Measurements from ENCODE around the gene UFD1.

The UFD1 gene

DNA sequence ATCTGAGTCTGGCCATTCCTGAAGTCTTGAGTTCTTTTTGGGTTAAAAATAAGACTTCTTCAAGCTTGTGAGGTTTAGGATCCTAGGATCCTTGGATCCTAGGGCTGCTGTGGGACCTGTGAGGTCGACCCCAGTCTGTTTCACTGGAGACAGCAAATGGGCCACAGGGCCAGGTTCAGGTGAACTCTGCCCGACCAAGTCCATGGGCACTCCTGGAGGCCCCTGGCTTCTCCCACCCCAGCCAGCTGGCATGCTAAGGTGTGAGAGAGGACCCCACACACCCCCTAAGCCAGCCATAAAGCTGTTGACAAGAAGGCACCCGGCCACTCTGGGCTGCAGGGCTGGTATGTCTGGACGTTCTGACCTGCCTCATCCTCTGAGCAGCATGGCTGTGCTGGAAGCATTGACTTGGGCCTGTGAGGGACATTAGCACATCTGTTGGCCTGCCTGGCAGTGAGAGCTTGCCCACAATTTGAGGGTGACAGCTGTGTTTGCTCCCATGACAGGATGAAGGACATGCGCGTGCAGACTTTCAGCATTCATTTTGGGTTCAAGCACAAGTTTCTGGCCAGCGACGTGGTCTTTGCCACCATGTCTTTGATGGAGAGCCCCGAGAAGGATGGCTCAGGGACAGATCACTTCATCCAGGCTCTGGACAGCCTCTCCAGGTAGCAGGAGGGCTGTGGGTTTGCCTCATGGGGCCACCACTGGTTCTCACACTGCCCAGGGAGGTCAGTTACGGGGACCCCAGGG is 29.2 kb upstream of the UFD1 start:
- Mint-ChIP-seq H3K4me3 (no peak overlapping the region), H3K36me3 (ENCODE audit: low read depth) (no peaks in the 10 kb centered on the region), H3K27me3 (no peaks in the 10 kb centered on the region), H3K4me1 (ENCODE audit: low read depth) (no peaks in the 10 kb centered on the region), H3K9me3 (no peaks in the 10 kb centered on the region), H3K27ac (no peak overlapping the region)
- intact Hi-C loops (cut with micrococcal nuclease), result no loop called here

DNA sequence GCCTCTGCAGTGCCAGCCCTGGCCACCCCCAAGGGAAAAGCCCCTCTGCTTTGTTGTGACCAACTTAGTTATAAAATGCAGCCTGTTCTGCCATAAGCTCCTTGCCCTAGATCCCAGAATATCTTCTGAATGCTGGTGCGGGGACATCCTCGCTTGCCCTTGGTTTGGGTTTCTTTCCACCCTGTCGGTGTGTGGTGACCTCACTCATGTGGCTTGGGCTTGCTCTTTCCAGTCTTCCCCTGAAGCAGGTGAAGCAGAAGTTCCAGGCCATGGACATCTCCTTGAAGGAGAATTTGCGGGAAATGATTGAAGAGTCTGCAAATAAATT is 28.5 kb upstream of the UFD1 start:
- H3K27me3 Mint-ChIP-seq, result no peaks in the 10 kb centered on the region
- H3K4me1 Mint-ChIP-seq (ENCODE audit: low read depth), result no peaks in the 10 kb centered on the region
- intact Hi-C loops (cut with micrococcal nuclease), result no loop called here
- no peaks in the 10 kb centered on the region for H3K36me3 Mint-ChIP-seq (ENCODE audit: low read depth)
- H3K27ac Mint-ChIP-seq, result no peak overlapping the region
- H3K9me3 Mint-ChIP-seq, result no peaks in the 10 kb centered on the region
- H3K4me3 Mint-ChIP-seq, result no peak overlapping the region

DNA sequence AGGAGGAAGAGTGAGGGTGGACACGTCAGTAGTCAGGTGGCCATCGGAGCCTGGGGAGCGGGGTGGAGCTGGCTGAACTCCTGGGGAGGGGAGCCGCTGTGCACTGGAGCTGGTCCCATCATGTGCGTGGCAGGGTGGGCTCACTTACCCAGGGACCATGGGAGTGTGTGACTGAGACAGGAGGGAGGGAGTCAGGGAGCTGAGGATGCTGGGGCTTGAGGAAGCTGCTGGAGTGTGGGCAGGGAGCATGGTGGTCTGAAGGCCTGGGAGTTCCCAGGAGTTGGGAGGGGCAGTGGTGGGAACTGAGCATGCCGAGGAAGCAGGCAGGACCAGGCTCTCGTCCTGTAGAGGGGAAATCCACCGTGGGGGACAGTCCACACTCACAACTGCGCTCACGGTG is 27.2 kb upstream of the UFD1 start:
- Mint-ChIP-seq H3K4me3 (no peak overlapping the region), H3K36me3 (ENCODE audit: low read depth) (no peaks in the 10 kb centered on the region), H3K27ac (no peak overlapping the region), H3K9me3 (no peaks in the 10 kb centered on the region), H3K4me1 (ENCODE audit: low read depth) (no peaks in the 10 kb centered on the region), H3K27me3 (no peaks in the 10 kb centered on the region)
- intact Hi-C loops (cut with micrococcal nuclease), result no loop called here

DNA sequence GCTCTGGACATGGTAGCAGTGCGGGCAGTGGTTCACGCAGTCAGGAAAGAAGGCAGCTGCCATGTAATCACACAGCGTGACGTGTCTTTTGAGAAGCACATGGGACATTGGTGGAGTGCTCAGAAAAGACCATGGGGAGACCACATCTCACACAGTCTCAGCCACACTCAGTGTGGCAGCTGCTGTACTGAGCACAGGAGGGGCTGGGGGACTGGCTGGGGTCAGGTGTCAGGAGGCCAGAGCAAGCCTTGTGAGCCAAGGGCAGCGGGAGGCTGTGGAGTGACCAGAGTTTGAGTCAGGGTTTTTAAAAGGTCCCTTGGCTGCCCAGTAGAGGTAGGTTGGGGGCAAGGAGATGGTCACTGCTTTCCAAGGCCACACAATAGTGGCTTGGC is 26.7 kb upstream of the UFD1 start:
- intact Hi-C loops (cut with micrococcal nuclease), result no loop called here
- no peak overlapping the region for H3K4me3 Mint-ChIP-seq
- H3K27ac Mint-ChIP-seq, result no peak overlapping the region

GRCh38 chr22:19504900-19505734 is 26.1 kb upstream of the UFD1 start:
- no peaks in the 10 kb centered on the region for H3K27me3 Mint-ChIP-seq
- no peaks in the 10 kb centered on the region for H3K36me3 Mint-ChIP-seq (ENCODE audit: low read depth)
- no peaks in the 10 kb centered on the region for H3K4me1 Mint-ChIP-seq (ENCODE audit: low read depth)
- H3K9me3 Mint-ChIP-seq, result no peaks in the 10 kb centered on the region
- no peak overlapping the region for H3K4me3 Mint-ChIP-seq
- intact Hi-C loops (cut with micrococcal nuclease), result no loop called here
- no peak overlapping the region for H3K27ac Mint-ChIP-seq

More for the DNA sequence above, 26.7 kb upstream of the UFD1 start:
- Mint-ChIP-seq H3K36me3 (ENCODE audit: low read depth) (no peaks in the 10 kb centered on the region), H3K27me3 (no peaks in the 10 kb centered on the region), H3K4me1 (ENCODE audit: low read depth) (no peaks in the 10 kb centered on the region), H3K9me3 (no peaks in the 10 kb centered on the region)

- H3K27ac Mint-ChIP-seq, result no peak overlapping the region
- no peaks in the 10 kb centered on the region for H3K4me1 Mint-ChIP-seq (ENCODE audit: low read depth)
- no peaks in the 10 kb centered on the region for H3K36me3 Mint-ChIP-seq (ENCODE audit: low read depth)
- no peak overlapping the region for H3K4me3 Mint-ChIP-seq
- no peaks in the 10 kb centered on the region for H3K27me3 Mint-ChIP-seq
- H3K9me3 Mint-ChIP-seq, result no peaks in the 10 kb centered on the region
- intact Hi-C loops (cut with micrococcal nuclease), result no loop called here
Observed at GRCh38 chr22:19503869-19504268, 24.9 kb upstream of the UFD1 start.

DNA sequence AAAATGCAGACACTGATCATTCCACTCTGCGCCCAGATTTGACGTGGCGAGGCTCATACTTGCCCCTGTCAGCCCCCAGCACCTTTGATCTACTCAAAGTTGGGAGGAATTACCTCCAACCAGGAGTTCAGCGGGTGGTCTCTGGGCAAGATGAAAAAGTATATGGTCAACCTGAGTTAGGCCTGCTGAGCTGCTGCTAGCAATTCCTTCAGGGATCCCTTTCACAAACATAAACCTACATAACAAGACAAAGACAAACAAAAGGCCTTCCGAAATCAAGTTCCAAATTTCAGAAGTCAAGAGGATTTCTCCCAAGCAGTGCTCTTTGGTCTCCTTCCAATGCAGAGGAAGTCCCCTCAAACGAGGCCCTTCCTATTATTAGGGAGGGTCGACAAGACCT is 24.4 kb upstream of the UFD1 start:
- intact Hi-C loops (cut with micrococcal nuclease), result no loop called here
- Mint-ChIP-seq H3K27ac (no peak overlapping the region), H3K4me1 (ENCODE audit: low read depth) (no peaks in the 10 kb centered on the region), H3K36me3 (ENCODE audit: low read depth) (no peaks in the 10 kb centered on the region), H3K9me3 (no peaks in the 10 kb centered on the region), H3K27me3 (no peaks in the 10 kb centered on the region), H3K4me3 (no peak overlapping the region)

DNA sequence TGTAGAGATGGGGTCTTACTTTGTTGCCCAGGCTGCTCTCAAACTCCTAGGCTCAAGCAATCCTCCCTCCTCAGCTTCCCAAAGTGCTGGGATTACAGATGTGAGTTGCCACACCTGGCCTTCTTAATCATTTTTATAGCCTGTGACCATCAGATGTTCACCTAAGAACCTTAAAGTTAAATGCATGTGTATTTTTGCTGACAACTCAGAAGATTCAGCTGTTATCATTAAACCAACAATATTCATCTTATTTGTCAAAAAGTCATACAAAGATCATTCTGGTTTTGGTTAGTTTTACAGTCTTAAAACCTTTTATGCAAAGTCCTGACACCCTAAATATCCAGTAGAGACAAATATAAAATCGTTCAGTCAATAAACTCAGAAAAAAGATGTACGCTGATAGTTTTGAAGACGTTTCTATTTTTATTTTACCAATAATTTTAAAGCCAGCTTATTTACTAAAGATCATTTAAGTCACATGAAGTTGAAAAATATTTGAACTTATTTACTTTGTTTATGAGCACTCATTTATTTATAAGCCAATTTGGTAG is 23.0 kb upstream of the UFD1 start:
- Mint-ChIP-seq H3K4me1 (ENCODE audit: low read depth) (no peaks in the 10 kb centered on the region), H3K27me3 (no peaks in the 10 kb centered on the region), H3K9me3 (no peaks in the 10 kb centered on the region), H3K27ac (no peak overlapping the region), H3K4me3 (no peak overlapping the region), H3K36me3 (ENCODE audit: low read depth) (no peaks in the 10 kb centered on the region)
- intact Hi-C loops (cut with micrococcal nuclease), result no loop called here

DNA sequence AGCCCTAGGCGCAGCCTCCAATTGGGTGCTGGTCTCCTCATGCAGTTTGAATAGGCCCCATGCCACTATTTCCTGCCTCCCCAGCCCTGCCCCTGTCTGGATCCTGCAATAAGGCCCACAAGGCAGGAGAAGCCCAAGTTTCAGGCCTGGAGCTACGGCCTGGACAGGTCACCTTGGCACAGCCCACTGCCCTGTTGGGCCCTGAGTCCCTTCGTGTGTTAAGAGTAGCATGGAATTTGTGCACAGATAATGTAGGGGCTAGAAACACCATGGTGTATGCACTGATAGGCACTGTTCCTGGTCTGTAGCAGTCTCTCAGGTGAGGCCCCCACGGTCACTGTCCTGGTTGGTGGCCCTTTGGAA is 20.9 kb upstream of the UFD1 start:
- Mint-ChIP-seq H3K36me3 (ENCODE audit: low read depth) (no peaks in the 10 kb centered on the region), H3K4me3 (no peak overlapping the region), H3K4me1 (ENCODE audit: low read depth) (no peaks in the 10 kb centered on the region), H3K27ac (no peak overlapping the region), H3K9me3 (no peaks in the 10 kb centered on the region), H3K27me3 (no peaks in the 10 kb centered on the region)
- intact Hi-C loops (cut with micrococcal nuclease), result loop anchor here (10.0 kb wide), 1 partner anchor 125 kb away; no protein-coding TSS in a partner anchor

DNA sequence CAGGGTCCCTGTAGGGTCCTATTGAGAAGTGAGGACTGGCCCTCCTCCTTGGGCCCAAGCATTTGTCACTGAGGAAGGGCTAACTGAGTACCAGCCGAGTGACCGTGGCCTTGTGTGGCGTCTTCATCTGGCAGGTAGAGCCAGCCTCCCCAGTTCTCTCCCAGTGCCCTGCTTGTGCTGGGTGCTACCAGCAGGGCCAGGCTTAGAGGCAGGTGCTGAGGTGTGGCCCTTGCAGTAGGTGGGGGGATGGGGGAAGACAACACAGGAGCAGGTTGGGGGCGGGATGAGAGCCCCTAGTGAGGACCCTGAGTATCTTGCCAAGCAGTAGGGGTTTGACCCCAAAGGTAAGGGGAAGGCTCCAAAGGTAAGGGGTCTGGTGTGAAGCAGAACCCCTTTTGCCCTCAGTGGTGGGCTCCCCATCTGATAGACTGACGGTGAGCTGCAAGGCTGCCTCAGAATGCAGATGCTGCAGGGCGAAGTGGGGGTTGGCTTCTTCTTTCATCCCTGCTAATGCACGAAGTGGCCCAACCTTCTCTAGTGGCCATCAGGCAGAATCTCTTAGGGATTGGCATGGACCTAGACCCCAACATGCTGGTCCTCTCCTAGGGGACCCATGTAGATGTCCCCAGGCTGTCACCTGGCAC is 20.4 kb upstream of the UFD1 start:
- H3K27ac Mint-ChIP-seq, result no peak overlapping the region
- H3K27me3 Mint-ChIP-seq, result no peaks in the 10 kb centered on the region
- H3K4me3 Mint-ChIP-seq, result no peak overlapping the region
- no peaks in the 10 kb centered on the region for H3K36me3 Mint-ChIP-seq (ENCODE audit: low read depth)
- H3K9me3 Mint-ChIP-seq, result no peaks in the 10 kb centered on the region
- intact Hi-C loops (cut with micrococcal nuclease), result loop anchor here (10.0 kb wide), 1 partner anchor 125 kb away; no protein-coding TSS in a partner anchor
- H3K4me1 Mint-ChIP-seq (ENCODE audit: low read depth), result no peaks in the 10 kb centered on the region

DNA sequence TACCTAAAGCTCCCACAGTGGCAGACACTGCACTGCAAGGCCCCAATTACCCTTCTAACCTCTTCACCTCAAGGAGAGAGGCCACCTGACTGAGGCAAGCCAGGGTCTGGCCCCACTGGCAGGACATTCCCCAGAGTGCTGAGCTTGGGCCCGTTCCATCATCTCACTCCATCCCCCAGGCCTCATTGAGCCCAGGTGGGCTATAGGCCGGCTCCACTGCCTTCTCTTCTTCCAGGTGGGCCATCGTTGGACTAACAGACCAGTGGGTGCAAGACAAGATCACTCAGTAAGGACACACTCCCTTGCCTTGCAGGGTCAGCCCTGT is 19.8 kb upstream of the UFD1 start:
- intact Hi-C loops (cut with micrococcal nuclease), result loop anchor here (10.0 kb wide), 1 partner anchor 126 kb away; no protein-coding TSS in a partner anchor
- H3K4me1 Mint-ChIP-seq (ENCODE audit: low read depth), result no peaks in the 10 kb centered on the region

DNA sequence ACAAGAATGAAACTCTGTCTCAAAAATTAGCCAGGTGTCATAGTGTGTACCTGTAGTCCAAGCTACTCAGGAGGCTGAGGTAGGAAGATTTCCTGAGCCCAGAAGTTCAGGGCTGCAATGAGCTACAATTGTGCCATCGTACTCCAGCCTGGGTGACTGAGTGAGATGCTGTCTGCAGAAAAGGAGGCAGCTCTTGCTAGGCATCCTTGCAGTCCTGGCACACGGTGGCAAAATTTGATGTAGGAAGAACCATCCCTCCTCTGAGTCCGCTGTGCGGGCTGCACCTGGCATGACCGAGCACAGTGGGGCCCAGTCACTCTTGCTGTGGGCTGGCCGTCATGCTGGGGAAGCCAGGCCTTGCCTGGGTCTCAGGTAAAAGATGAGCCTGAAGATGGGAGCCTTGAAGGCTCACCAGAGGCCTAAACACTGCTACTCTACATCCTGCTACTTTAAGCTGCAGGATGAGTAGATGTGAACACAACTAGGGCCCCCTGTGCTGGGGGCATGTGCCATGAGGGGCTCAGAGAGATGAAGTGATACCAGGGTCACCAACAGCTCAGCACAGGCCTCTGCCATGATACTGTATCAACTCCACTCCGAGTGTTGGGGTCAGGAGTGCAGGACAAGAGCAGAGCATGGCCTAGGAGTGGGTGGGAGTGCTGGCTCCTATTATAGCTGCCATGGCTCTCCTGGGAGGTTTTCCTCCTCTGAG is 19.3 kb upstream of the UFD1 start:
- no peaks in the 10 kb centered on the region for H3K4me1 Mint-ChIP-seq (ENCODE audit: low read depth)
- no peak overlapping the region for H3K27ac Mint-ChIP-seq
- intact Hi-C loops (cut with micrococcal nuclease), result loop anchor here (10.0 kb wide), 1 partner anchor 126 kb away; no protein-coding TSS in a partner anchor
- H3K4me3 Mint-ChIP-seq, result no peak overlapping the region
- no peaks in the 10 kb centered on the region for H3K9me3 Mint-ChIP-seq
- H3K36me3 Mint-ChIP-seq (ENCODE audit: low read depth), result no peaks in the 10 kb centered on the region
- no peaks in the 10 kb centered on the region for H3K27me3 Mint-ChIP-seq

More for the DNA sequence above, 19.8 kb upstream of the UFD1 start:
- H3K9me3 Mint-ChIP-seq, result no peaks in the 10 kb centered on the region
- H3K27me3 Mint-ChIP-seq, result no peaks in the 10 kb centered on the region
- H3K36me3 Mint-ChIP-seq (ENCODE audit: low read depth), result no peaks in the 10 kb centered on the region
- no peak overlapping the region for H3K4me3 Mint-ChIP-seq
- no peak overlapping the region for H3K27ac Mint-ChIP-seq

DNA sequence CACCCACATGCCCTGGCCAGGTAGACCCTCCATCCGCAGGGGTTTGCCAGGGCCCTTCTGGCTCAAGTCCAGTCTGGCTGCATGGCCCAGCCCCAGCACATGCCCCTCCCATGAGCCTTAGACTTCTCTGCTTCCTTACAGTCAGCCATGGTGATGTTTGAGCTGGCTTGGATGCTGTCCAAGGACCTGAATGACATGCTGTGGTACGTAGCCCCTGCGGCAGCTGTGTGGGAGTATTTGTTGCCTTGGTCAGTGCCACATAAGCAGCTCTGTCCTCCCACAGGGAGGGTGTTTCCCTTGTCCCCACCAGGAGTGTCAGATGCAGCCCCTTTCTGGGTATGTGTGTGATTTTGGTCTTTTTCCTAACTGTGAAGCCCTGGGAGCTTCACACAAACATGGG is 18.3 kb upstream of the UFD1 start:
- H3K36me3 Mint-ChIP-seq (ENCODE audit: low read depth), result no peaks in the 10 kb centered on the region
- H3K27me3 Mint-ChIP-seq, result no peaks in the 10 kb centered on the region
- no peak overlapping the region for H3K27ac Mint-ChIP-seq
- no peaks in the 10 kb centered on the region for H3K4me1 Mint-ChIP-seq (ENCODE audit: low read depth)
- no peak overlapping the region for H3K4me3 Mint-ChIP-seq
- intact Hi-C loops (cut with micrococcal nuclease), result loop anchor here (10.0 kb wide), 1 partner anchor 128 kb away; no protein-coding TSS in a partner anchor
- no peaks in the 10 kb centered on the region for H3K9me3 Mint-ChIP-seq

- Mint-ChIP-seq H3K4me3 (no peak overlapping the region), H3K36me3 (ENCODE audit: low read depth) (no peaks in the 10 kb centered on the region), H3K27me3 (no peaks in the 10 kb centered on the region), H3K4me1 (ENCODE audit: low read depth) (no peaks in the 10 kb centered on the region), H3K27ac (no peak overlapping the region), H3K9me3 (no peaks in the 10 kb centered on the region)
- intact Hi-C loops (cut with micrococcal nuclease), result loop anchor here (10.0 kb wide), 1 partner anchor 129 kb away; no protein-coding TSS in a partner anchor
Observed at GRCh38 chr22:19496324-19496630, 17.3 kb upstream of the UFD1 start.
